GM12875 (cell line): ENCODE data around the gene AP1AR.

Experiments used
- H3K4me3 ChIP-seq: one replicate; pipeline ENCODE4 v1.5.1; 2011; ENCODE audit warnings: low read depth, low read length, control low read depth
- TF ChIP-seq, protein P1 (sequence below): IDR thresholded peaks from 2 replicates; pipeline ENCODE4 v1.5.1; 2011; ENCODE audit warnings: low read depth, mild to moderate bottlenecking, control low read depth, inconsistent platforms, low read length, moderate library complexity, borderline replicate concordance; ENCODE audit not compliant: insufficient read depth

The AP1AR gene

DNA sequence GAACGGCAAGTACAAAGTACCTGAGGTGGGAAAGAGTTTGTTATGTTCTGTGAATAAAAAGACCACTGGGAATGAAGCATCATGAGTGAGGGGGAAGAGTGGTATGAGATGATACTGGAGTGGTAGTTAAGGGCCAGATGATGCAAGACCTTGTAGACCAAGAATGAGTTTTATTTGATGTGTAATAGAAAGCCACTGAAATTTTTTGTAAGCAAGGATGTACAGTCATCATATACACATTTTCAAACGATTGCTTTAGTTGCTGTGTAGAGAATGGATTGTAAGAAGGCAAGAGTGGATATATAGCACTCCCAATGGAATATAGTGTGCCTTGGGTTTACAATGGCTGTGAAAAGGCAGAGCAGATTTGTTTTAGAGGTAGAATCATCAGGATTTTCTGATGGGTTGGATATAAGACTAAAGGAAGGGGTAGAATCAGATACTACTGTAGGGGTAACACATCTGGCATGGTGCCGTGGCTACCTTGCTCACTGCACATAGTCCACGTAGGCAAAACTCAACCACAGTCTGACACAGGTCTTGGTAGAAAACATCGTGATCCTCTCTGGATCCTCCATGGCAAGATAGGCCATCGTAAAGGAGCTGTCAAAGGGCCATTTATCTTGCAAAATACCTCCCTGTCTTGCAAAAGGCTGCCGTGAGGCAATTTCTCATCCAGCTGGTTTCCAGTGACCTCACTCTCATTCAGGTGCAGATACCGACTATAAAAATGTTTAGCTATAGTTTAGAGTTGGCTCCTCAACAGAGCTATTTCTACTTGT is 39.2 kb downstream of the AP1AR start:
- TF ChIP-seq, protein P1, sequence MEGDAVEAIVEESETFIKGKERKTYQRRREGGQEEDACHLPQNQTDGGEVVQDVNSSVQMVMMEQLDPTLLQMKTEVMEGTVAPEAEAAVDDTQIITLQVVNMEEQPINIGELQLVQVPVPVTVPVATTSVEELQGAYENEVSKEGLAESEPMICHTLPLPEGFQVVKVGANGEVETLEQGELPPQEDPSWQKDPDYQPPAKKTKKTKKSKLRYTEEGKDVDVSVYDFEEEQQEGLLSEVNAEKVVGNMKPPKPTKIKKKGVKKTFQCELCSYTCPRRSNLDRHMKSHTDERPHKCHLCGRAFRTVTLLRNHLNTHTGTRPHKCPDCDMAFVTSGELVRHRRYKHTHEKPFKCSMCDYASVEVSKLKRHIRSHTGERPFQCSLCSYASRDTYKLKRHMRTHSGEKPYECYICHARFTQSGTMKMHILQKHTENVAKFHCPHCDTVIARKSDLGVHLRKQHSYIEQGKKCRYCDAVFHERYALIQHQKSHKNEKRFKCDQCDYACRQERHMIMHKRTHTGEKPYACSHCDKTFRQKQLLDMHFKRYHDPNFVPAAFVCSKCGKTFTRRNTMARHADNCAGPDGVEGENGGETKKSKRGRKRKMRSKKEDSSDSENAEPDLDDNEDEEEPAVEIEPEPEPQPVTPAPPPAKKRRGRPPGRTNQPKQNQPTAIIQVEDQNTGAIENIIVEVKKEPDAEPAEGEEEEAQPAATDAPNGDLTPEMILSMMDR = no peak
- no peak overlapping the region for H3K4me3 ChIP-seq

DNA sequence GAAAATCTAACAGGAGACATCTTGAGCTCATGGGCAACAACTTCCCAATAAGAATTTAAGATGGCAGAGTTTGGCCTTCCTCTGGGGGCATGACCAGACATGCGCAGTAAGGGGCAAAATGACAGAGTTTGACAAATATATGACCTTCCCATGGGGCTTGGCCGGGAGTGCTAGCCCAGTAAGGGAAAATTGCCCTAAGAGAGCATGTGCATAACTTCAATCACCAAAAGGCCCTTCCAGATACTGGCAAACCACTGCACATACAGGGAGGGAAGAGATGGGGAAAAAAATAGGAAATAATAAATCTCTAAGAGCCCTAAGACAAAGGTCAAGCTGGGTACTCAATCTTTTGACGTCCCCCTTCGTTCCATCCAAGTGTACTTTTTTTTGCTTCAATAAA is 40.7 kb downstream of the AP1AR start:
- TF ChIP-seq, protein P1 = no peak
- no peak overlapping the region for H3K4me3 ChIP-seq

DNA sequence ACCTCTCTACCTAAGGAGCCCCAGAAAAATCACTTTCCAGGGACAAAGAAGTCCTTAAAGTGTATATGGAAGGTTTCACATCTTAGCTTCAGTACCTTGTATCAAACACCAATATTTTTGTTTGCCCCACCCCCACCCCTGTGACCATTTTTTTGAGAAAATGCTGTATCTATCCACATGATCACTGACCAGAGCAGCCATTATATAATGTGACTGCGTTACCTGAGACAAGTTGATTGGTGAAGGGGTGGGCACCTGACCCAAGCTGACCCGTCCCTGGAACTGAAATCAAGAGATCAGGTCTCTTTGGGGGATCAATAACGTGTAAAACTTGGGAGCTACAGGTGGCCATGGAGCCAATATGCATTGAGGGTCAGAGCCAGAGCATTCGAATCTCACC is 43.4 kb downstream of the AP1AR start:
- TF ChIP-seq, protein P1 = no peak
- H3K4me3 ChIP-seq = no peak overlapping the region

DNA sequence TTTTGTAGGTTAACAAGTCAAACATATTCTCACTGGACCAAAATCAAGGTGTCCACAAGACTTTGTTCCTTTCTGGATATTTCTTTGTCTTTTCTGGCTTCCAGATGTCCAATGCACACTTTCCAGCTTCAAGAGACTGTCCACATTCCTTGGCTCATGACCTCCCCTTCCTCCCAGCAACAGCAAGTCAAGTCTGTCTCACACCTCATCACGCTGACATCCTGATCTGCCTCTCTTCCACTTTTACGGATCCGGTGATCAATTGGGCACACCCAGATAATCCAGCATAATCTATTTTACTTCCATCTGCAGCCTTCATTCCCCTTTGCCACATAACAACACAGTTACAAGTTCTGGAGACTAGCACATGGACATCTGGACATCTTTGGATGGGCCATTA is 44.5 kb downstream of the AP1AR start:
- H3K4me3 ChIP-seq = no peak overlapping the region
- TF ChIP-seq, protein P1 = no peak

DNA sequence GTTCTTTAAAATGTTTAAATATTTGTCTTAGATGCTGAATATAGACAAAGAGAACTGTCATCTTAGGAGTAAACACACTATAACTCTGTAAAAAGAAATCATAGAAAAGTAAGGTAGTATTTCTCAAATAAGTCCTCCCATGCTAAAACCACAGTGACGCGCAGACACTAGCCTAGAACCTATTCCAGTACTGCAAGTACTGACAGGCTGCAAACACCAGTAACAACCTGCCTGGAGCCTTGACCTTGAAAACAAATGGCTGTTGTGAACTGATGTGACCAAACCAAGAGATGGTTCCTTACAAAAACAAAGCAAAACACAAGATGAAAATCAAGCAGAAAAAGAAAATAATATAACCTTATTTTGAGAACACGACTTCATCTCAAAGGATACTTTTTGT is 45.6 kb downstream of the AP1AR start:
- H3K4me3 ChIP-seq = no peak overlapping the region
- TF ChIP-seq, protein P1 = no peak

DNA sequence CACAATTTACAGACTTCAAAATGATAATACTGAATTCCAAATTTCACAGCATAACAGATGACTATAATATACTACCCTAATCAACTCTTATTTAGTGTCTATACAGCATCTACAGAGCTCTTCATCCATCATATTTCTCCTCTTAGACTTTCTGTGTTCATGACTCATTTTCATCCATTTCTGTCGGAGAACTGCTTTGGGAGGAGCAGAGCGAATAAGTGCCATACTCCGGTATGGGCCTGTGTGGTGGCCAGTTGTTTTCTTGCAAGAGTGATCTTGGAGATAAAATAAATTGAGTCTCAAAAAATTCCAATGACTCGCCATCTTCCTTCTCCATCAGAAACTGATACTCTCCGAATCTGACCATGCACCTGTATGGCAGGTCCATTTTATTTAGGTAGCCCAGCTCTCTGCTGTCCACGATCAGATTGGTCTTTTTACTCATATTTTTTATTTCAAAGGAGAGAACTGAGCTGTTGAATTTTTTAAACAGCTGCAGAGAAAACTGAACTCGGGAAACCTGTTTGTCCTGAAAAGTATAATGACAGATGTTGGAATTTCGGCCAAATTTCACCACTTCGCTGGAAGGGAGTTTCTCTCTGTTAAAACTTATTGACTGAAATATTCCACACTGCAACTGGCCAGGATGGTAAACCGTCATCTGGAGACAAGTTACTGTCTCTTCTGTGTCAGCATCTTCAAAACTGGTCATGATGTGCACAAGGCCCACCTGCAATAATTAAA is 46.3 kb downstream of the AP1AR start:
- TF ChIP-seq, protein P1 = no peak
- no peak overlapping the region for H3K4me3 ChIP-seq
